Skeletal muscle satellite cell (primary cell): Measurements from ENCODE around the gene AMDHD1.
"Not testable (repeated sequence)": the region's sequence is repeated elsewhere in the genome, so short reads cannot be mapped to it uniquely, and the experiment has no call there.

ENCODE experiments used
- H3K27me3 ChIP-seq: 2 replicates; pipeline ENCODE4 v1.7.0; 2013; ENCODE audit warnings: low read length; ENCODE audit not compliant: control insufficient read depth, insufficient read depth
- H3K36me3 ChIP-seq: 2 replicates; pipeline ENCODE4 v1.7.0; 2013; ENCODE audit warnings: mild to moderate bottlenecking, control low read depth, low read length; ENCODE audit not compliant: insufficient read depth
- H3K4me1 ChIP-seq: 2 replicates; pipeline ENCODE4 v1.7.0; 2013; ENCODE audit warnings: low read length; ENCODE audit not compliant: control insufficient read depth, insufficient read depth
- H3K4me2 ChIP-seq: 2 replicates; pipeline ENCODE4 v1.7.0; 2013; ENCODE audit warnings: mild to moderate bottlenecking, low read length
- H3K4me3 ChIP-seq: 2 replicates; pipeline ENCODE4 v1.7.0; 2013; ENCODE audit warnings: low read length
- H3K9ac ChIP-seq: 2 replicates; pipeline ENCODE4 v1.7.0; 2013; ENCODE audit warnings: mild to moderate bottlenecking, low read depth, low read length, moderate library complexity
- H3K9me3 ChIP-seq: replicated peaks from 2 replicates; pipeline ENCODE4 v1.7.0; 2013; ENCODE audit warnings: mild to moderate bottlenecking, control low read depth, low read length

Gene AMDHD1

DNA sequence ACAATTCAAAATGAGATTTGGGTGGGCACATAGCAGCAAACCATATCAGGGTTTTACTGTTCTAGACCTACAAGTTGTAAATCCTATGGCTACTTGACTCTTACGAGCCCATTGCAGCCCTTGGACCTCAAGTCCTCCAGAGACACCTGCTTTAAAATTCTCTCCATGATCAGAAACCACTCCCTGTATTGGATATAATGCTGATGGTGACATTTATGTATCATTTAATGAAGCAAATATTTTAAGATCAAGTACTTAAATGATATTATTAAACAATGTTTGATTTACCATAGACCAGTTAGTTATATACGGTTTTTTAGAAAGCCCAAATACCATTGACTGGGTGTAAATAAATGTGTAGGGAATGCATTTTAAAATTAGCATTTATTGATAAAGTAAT lies 24.2 kb downstream of the AMDHD1 start:
- no peak overlapping the region for H3K4me2 ChIP-seq
- H3K4me1 ChIP-seq, result no peaks in the 10 kb centered on the region
- H3K36me3 ChIP-seq, result no peaks in the 10 kb centered on the region
- no peaks in the 10 kb centered on the region for H3K9me3 ChIP-seq
- peaks cover 5% of the 10 kb centered on the region for H3K27me3 ChIP-seq
- no peak overlapping the region for H3K9ac ChIP-seq
- no peak overlapping the region for H3K4me3 ChIP-seq

DNA sequence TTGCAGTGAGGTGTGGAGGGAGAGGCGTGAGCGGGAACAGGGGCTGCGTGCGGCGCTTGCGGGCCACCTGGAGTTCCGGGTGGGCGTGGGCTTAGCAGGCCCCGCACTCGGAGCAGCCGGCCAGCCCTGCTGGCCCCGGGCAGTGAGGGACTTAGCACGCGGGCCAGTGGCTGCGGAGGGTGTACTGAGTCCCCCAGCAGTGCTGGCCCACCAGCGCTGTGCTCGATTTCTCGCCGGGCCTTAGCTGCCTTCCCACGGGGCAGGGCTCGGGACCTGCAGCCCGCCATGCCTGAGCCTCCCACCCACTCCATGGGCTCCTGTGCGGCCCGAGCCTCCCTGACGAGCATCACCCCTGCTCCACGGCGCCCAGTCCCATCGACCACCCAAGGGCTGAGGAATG lies 26.0 kb downstream of the AMDHD1 start:
- H3K36me3 ChIP-seq, H3K4me2 ChIP-seq, H3K9ac ChIP-seq, H3K4me3 ChIP-seq, H3K9me3 ChIP-seq, H3K4me1 ChIP-seq, H3K27me3 ChIP-seq: not testable (repeated sequence)

DNA sequence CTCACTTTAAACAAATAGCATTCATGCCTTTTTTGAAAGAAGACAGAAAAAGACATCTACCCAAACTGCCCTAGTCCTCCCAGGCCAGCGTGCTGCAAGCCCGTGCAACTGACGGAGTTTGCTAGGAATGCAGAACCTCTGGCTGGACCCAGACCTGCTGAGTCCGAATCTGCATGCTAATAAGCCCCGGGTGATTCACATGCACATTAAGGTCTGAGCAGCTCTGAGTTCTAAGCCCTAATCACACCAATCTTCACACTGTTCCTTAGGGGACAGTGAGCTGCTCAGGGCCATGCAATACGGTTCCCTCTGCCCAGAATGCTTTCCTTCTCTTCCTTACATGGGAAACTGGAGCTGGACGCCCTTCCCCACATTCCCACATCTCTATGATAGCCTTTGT lies 27.8 kb downstream of the AMDHD1 start:
- Histone ChIP-seq H3K36me3 (no peaks in the 10 kb centered on the region), H3K9me3 (no peaks in the 10 kb centered on the region)

DNA sequence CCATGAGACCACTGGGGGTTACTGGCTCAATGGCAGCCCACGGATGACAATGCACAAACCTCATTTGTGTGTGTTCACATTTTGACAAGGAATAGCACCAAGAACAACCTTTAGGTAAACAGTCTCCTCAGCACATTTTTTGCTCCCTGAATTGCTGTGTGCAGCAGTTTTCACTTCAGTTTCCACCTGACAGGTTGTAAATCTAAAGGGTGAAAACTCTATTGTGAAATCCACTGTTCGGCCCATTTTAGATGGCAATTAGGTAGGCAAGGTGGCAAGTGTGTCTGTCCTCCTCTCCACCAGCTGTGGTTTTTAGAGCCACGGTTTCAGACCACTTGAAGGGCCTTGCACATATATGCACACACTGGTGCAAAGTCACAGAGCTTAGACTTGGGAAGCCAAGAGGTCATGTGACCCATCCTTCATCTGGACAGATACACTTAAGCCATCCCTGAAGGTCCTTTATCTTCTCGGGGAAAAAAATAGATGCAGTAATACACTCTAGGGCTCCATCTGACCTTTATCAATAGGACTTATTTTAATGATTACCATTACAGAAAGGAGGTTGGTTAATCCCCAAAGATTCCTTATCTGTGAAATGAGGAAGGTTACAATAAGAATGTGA lies 29.8 kb downstream of the AMDHD1 start:
- Histone ChIP-seq H3K36me3 (no peaks in the 10 kb centered on the region), H3K4me1 (no peaks in the 10 kb centered on the region), H3K4me2 (no peak overlapping the region), H3K9me3 (no peaks in the 10 kb centered on the region), H3K9ac (no peak overlapping the region), H3K27me3 (no peaks in the 10 kb centered on the region), H3K4me3 (no peak overlapping the region)

More for the DNA sequence above, 27.8 kb downstream of the AMDHD1 start:
- Histone ChIP-seq H3K4me1 (no peaks in the 10 kb centered on the region), H3K4me2 (no peak overlapping the region), H3K4me3 (no peak overlapping the region), H3K9ac (no peak overlapping the region), H3K27me3 (no peaks in the 10 kb centered on the region)

DNA sequence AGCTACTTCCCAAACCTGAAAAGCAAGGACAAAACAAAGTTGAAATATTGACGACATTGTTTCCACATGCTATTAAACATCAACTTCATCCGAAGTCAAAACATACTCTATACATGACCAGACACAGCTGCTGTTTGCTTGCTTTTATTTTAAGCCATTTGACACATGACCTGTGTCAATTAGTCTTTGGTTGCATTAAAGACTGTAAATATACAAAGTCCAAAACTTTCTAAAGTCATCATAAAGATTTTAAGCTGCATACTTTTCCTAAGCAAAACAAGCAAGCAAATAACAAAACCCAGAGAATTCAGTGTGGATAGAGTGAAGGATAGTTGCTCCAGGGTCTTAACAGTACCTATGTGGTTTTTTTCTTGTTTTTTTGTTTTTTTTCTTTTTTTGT lies 31.2 kb downstream of the AMDHD1 start:
- Histone ChIP-seq H3K4me2 (no peak overlapping the region), H3K27me3 (no peaks in the 10 kb centered on the region), H3K4me3 (no peak overlapping the region), H3K4me1 (no peaks in the 10 kb centered on the region), H3K36me3 (no peaks in the 10 kb centered on the region), H3K9ac (no peak overlapping the region), H3K9me3 (no peaks in the 10 kb centered on the region)

DNA sequence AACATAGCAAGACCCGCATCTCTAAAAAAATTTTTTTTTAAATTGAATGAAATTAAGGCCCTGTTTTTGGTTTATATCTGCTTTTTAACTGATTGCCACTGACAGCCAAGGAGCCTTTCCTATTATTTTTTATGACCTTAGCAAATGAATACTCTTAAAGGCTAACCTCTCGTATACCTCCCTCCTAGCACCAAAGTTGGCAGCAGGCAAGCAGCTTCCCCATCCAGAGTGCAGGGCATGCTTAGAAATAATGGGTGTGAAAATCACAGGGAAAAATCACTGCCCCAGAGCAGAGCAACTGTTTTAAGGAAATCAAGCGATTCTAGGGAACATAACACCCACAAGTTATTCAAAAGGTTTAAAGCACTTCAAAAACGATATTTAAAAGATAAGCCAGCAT lies 32.4 kb downstream of the AMDHD1 start:
- Histone ChIP-seq H3K4me1 (no peaks in the 10 kb centered on the region), H3K36me3 (no peaks in the 10 kb centered on the region), H3K9me3 (no peaks in the 10 kb centered on the region), H3K9ac (no peak overlapping the region), H3K4me3 (no peak overlapping the region), H3K4me2 (no peak overlapping the region), H3K27me3 (no peaks in the 10 kb centered on the region)

DNA sequence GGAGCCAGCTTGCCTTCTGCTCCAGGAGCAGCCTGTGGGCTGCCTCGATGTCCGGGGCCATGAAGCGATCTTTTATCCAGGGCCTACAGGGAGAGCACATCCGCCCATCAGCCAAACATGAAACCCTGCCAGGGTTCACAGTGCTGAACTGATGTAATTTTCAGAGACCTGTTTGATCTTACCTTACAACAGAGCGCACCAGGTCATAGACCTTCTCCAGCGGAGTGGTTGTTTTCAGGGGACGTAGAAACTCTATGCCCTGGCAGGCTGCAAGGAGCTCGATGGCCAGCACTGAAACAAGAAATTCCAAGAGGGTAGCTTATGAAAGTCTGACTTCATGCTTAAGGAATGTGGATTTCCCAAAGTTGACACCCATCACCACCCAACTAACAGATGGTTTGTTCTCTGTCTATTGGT lies 33.3 kb downstream of the AMDHD1 start:
- no peaks in the 10 kb centered on the region for H3K9me3 ChIP-seq
- no peak overlapping the region for H3K4me3 ChIP-seq
- H3K4me1 ChIP-seq, result no peaks in the 10 kb centered on the region
- no peaks in the 10 kb centered on the region for H3K36me3 ChIP-seq
- no peak overlapping the region for H3K9ac ChIP-seq
- H3K27me3 ChIP-seq, result no peaks in the 10 kb centered on the region
- H3K4me2 ChIP-seq, result no peak overlapping the region

DNA sequence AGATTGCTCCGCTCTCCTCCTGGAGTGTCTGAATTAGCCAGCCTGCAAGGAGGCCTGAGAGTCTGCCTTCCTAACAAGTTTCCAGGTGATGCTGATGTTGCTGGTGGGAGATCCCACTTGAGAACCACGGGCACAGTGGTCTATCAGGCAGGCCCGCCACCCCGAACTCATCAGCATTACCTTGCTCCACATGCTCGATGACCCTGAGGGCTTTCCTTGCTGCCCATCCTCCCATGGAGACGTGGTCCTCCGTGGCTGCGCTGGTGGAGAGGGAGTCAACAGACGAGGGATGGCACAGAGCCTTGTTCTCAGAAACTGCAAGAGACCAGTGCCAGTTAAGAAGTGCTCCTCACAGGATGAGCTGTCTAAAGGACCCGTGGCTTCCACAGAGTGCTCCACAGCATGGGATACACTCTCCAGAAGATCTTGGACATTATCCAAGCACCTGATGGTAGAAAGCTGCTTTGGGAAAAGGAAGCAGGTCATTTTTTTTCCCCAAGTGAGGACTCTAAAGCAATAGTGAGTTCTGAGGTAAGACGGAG lies 34.7 kb downstream of the AMDHD1 start:
- H3K4me2 ChIP-seq, result no peak overlapping the region
- no peaks in the 10 kb centered on the region for H3K36me3 ChIP-seq
- no peaks in the 10 kb centered on the region for H3K27me3 ChIP-seq
- no peak overlapping the region for H3K9ac ChIP-seq
- H3K4me3 ChIP-seq, result no peak overlapping the region
- H3K9me3 ChIP-seq, result no peaks in the 10 kb centered on the region
- no peaks in the 10 kb centered on the region for H3K4me1 ChIP-seq

DNA sequence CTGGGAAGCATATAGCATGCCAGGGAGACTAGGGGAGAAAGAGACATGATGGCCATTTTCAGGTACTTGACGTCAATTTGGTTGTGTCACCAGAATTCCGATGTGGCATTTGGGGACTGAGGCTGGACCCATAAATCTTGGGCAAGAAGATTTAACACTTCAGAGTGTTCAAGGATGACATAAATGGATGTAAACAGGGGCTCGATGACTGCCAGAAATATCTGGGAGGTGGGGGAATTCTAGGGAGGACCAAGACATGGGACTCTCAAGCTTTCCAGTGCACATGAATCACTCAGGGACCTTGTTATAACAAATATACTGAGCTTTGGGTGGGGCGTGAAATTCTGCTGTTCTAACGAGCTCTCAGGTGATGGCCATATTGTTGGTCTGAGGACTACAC lies 35.2 kb downstream of the AMDHD1 start:
- Histone ChIP-seq H3K27me3 (no peaks in the 10 kb centered on the region), H3K4me2 (no peak overlapping the region), H3K9ac (no peak overlapping the region), H3K36me3 (no peaks in the 10 kb centered on the region), H3K4me3 (no peak overlapping the region), H3K9me3 (no peaks in the 10 kb centered on the region), H3K4me1 (no peaks in the 10 kb centered on the region)

DNA sequence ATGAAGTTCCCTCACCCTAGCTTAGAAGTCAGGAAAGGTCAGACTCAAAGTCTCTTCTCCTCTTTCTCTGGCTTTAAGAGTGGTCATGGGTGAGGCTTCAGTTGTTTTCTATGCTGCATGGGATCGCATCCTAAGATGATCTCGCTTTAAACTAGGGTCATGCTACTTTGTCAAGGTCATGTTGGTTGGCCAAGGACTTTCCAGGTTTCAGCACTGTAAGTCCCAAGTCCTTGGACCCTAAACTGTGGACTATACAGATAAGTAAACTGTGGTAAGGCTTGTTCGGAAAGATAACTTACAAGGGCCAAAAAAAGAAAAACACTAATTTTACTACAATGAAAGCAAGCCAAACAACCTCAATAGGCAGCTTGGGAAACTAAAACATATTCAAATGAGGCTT lies 35.6 kb downstream of the AMDHD1 start:
- H3K27me3 ChIP-seq, result no peaks in the 10 kb centered on the region
- no peak overlapping the region for H3K9ac ChIP-seq
- no peak overlapping the region for H3K4me3 ChIP-seq
- no peak overlapping the region for H3K4me2 ChIP-seq
- no peaks in the 10 kb centered on the region for H3K4me1 ChIP-seq
- no peaks in the 10 kb centered on the region for H3K9me3 ChIP-seq
- H3K36me3 ChIP-seq, result no peaks in the 10 kb centered on the region

DNA sequence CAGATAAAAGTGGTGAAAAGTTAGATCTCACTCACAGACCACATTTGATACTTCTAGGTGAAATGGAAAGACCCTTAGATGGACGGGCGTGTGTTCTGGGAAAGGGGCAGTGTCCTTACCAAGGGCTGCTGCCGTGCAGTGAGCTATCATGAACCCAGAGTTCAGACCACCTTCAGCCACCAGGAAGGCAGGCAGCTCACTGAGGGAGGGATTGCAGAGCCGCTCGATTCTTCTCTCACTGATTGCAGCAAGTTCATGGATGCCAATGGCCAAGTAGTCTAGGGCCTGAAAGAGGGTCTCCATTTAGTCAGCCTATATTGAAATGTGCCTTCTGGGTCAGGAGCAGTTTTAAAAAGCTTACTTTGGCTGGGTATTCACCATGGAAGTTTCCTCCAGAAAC lies 37.3 kb downstream of the AMDHD1 start:
- Histone ChIP-seq H3K36me3 (no peaks in the 10 kb centered on the region), H3K4me2 (no peak overlapping the region), H3K4me1 (no peaks in the 10 kb centered on the region), H3K9ac (no peak overlapping the region), H3K4me3 (no peak overlapping the region), H3K27me3 (no peaks in the 10 kb centered on the region), H3K9me3 (no peaks in the 10 kb centered on the region)

DNA sequence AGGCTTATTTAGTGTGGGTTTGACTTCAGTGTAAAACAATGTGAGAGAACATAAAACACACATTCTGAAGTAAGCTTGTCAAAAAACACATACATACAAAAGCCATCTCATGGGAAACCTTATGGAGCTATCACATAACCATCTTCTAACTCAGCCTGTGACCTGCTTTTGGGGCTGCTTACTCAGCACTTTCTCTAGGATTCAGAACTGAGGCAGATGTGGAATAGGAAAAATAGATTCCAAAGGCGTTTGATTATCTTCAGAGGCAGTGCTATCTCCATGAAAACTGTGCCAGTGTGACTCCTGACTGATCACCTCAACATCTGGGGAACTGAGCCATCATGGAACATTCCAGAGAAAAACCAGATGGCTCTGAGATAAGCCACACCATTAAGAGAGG lies 39.5 kb downstream of the AMDHD1 start:
- Histone ChIP-seq H3K4me2 (no peak overlapping the region), H3K4me1 (no peaks in the 10 kb centered on the region), H3K9ac (no peak overlapping the region), H3K36me3 (no peaks in the 10 kb centered on the region), H3K9me3 (no peaks in the 10 kb centered on the region), H3K27me3 (no peaks in the 10 kb centered on the region), H3K4me3 (no peak overlapping the region)
